Stomach (tissue), 4 donors: ENCODE data around the gene GLRB.

Experiments used
- EP300 ChIP-seq: sonication (generic); formaldehyde crosslinking; IDR thresholded peaks from one replicate; pipeline ENCODE4 v1.6.1; 2017; ENCODE audit warnings: antibody characterized with exemption
- POLR2A ChIP-seq, 4 donors: fragments of 450-650 bp; IDR thresholded peaks; one replicate each; pipeline ENCODE4 v1.6.1; 2016; ENCODE audit warnings: antibody characterized with exemption in 4 of 4, control low read depth in 2 of 4, mild to moderate bottlenecking in 1 of 4, moderate library complexity in 1 of 4
- POLR2AphosphoS5 ChIP-seq, 3 donors: sonication (generic); formaldehyde crosslinking; IDR thresholded peaks; one replicate each; pipeline ENCODE4 v1.6.1; 2016; ENCODE audit warnings: antibody characterized with exemption in 3 of 3
- TF ChIP-seq, protein P1 (sequence below), 7 experiments: fragments of 450-650 bp in 4 of 7; fragments of 200-600 bp in 3 of 7; sonication (generic) in 3 of 7; IDR thresholded peaks; one replicate each; pipeline ENCODE4 v1.5.1; 2016 to 2019; ENCODE audit warnings: antibody characterized with exemption in 7 of 7, control low read depth in 2 of 7, mild to moderate bottlenecking in 1 of 7

DNA sequence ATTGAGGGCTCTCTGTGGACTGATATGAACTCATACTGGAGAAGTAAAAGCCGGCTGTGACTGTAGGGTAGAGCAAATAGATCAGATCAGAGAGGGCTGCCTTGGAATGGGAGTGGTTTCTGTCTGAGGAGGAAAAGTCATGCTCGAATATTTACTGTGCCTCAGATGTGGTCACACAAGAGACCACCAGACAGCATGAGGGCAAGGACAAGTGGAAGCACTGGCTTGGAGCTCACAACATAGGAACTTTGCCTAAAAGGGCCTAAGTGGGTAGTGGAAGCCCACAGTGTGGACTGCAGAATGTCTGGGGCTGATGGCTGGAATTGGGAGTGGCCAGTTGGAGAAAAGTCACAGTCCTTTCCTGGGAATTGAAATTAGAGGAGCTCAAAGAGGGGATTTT lies 19.8 kb downstream of the GLRB start:
- no peak for TF ChIP-seq POLR2A (IDR thresholded peaks at IDR 0.05)
- no peak for TF ChIP-seq EP300
- TF ChIP-seq, protein P1, sequence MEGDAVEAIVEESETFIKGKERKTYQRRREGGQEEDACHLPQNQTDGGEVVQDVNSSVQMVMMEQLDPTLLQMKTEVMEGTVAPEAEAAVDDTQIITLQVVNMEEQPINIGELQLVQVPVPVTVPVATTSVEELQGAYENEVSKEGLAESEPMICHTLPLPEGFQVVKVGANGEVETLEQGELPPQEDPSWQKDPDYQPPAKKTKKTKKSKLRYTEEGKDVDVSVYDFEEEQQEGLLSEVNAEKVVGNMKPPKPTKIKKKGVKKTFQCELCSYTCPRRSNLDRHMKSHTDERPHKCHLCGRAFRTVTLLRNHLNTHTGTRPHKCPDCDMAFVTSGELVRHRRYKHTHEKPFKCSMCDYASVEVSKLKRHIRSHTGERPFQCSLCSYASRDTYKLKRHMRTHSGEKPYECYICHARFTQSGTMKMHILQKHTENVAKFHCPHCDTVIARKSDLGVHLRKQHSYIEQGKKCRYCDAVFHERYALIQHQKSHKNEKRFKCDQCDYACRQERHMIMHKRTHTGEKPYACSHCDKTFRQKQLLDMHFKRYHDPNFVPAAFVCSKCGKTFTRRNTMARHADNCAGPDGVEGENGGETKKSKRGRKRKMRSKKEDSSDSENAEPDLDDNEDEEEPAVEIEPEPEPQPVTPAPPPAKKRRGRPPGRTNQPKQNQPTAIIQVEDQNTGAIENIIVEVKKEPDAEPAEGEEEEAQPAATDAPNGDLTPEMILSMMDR (IDR thresholded peaks at IDR 0.05), result no peak
- TF ChIP-seq POLR2AphosphoS5 (IDR thresholded peaks at IDR 0.05), result no peak
